DND-41 (cell line): Measurements from ENCODE around the gene SLC26A1.

Experiments used
- ATAC-seq: fragments of 200-7000 bp; cut with Tn5 transposase; 3 replicates; pipeline ENCODE4 v1.9.1; 2021; ENCODE audit warnings: low read depth; ENCODE audit not compliant: insufficient read depth
- DNase-seq: peaks from one replicate; pipeline ENCODE4 v3.0.0-alpha.2; 2020
- H2AFZ ChIP-seq: 2 replicates; pipeline ENCODE4 v1.6.0; 2012; ENCODE audit warnings: low read depth, low read length
- H3K27ac ChIP-seq: 2 replicates; pipeline ENCODE4 v1.5.1; 2012; ENCODE audit warnings: low read length, inconsistent platforms
- H3K27me3 ChIP-seq: fragments of 200-600 bp; sonication (generic); 2 replicates; pipeline ENCODE4 v1.6.0; 2012; ENCODE audit warnings: low read length, mild to moderate bottlenecking, inconsistent platforms; ENCODE audit not compliant: insufficient read depth, poor library complexity
- H3K36me3 ChIP-seq: 2 replicates; pipeline ENCODE4 v1.5.1; 2012; ENCODE audit warnings: low read length, inconsistent platforms; ENCODE audit not compliant: insufficient read depth
- H3K4me1 ChIP-seq: 2 replicates; pipeline ENCODE4 v1.5.1; 2012; ENCODE audit warnings: mild to moderate bottlenecking, low read length; ENCODE audit not compliant: insufficient read depth
- H3K4me2 ChIP-seq: 2 replicates; pipeline ENCODE4 v1.6.0; 2012; ENCODE audit warnings: mild to moderate bottlenecking, moderate library complexity, low read length, inconsistent platforms; ENCODE audit not compliant: insufficient read depth
- H3K4me3 ChIP-seq, 2 experiments: fragments of 200-600 bp in 1 of 2; shearing (Covaris generic) in 1 of 2; 2 replicates each; pipeline ENCODE4 v1.5.1; 2012 to 2016; ENCODE audit warnings: inconsistent platforms in 2 of 2, low read length in 2 of 2, mild to moderate bottlenecking in 2 of 2, low read depth in 1 of 2, moderate library complexity in 1 of 2
- H3K79me2 ChIP-seq: 2 replicates; pipeline ENCODE4 v1.6.0; 2012; ENCODE audit warnings: low read length, inconsistent platforms; ENCODE audit not compliant: insufficient read depth
- H3K9ac ChIP-seq: 2 replicates; pipeline ENCODE4 v1.6.0; 2012; ENCODE audit warnings: low read depth, mild to moderate bottlenecking, inconsistent platforms, low read length, moderate library complexity
- H3K9me3 ChIP-seq: 2 replicates; pipeline ENCODE4 v1.5.1; 2012; ENCODE audit warnings: low read length, moderate library complexity, mild to moderate bottlenecking, inconsistent platforms; ENCODE audit not compliant: insufficient read depth, severe bottlenecking
- H4K20me1 ChIP-seq: 2 replicates; pipeline ENCODE4 v1.6.0; 2012; ENCODE audit warnings: low read length; ENCODE audit not compliant: insufficient read depth
- EZH2 ChIP-seq: IDR thresholded peaks from 3 replicates; pipeline ENCODE4 v1.6.1; 2012; ENCODE audit warnings: borderline replicate concordance, low read depth, mild to moderate bottlenecking, moderate library complexity, low read length, inconsistent platforms; ENCODE audit not compliant: severe bottlenecking
- TF ChIP-seq, protein P1 (sequence below): IDR thresholded peaks from 2 replicates; pipeline ENCODE4 v1.5.1; 2012; ENCODE audit warnings: borderline replicate concordance, low read length, moderate library complexity, mild to moderate bottlenecking; ENCODE audit not compliant: poor library complexity, severe bottlenecking; ENCODE audit errors: extremely low read depth

Gene SLC26A1

GRCh38 chr4:965048-965765 lies 28.0 kb downstream of the SLC26A1 start:
- Histone ChIP-seq H3K79me2 (peaks cover 3% of the 10 kb centered on the region; the same call in 1 of the 2 replicates), H2AFZ (no peak overlapping the region), H4K20me1 (peaks cover 13% of the 10 kb centered on the region), H3K4me3 (no peak overlapping the region), H3K9me3 (no peaks in the 10 kb centered on the region), H3K4me2 (no peak overlapping the region), H3K27me3 (no peaks in the 10 kb centered on the region), H3K27ac (no peak overlapping the region), H3K36me3 (peaks cover 65% of the 10 kb centered on the region), H3K9ac (no peak overlapping the region), H3K4me1 (no peaks in the 10 kb centered on the region)
- no peak for DNase-seq
- no peak for TF ChIP-seq EZH2
- TF ChIP-seq, protein P1, sequence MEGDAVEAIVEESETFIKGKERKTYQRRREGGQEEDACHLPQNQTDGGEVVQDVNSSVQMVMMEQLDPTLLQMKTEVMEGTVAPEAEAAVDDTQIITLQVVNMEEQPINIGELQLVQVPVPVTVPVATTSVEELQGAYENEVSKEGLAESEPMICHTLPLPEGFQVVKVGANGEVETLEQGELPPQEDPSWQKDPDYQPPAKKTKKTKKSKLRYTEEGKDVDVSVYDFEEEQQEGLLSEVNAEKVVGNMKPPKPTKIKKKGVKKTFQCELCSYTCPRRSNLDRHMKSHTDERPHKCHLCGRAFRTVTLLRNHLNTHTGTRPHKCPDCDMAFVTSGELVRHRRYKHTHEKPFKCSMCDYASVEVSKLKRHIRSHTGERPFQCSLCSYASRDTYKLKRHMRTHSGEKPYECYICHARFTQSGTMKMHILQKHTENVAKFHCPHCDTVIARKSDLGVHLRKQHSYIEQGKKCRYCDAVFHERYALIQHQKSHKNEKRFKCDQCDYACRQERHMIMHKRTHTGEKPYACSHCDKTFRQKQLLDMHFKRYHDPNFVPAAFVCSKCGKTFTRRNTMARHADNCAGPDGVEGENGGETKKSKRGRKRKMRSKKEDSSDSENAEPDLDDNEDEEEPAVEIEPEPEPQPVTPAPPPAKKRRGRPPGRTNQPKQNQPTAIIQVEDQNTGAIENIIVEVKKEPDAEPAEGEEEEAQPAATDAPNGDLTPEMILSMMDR, result no peak
- ATAC-seq, result no peak

GRCh38 chr4:964346-965025 lies 28.7 kb downstream of the SLC26A1 start:
- Histone ChIP-seq H3K4me3 (no peak overlapping the region), H3K9me3 (no peaks in the 10 kb centered on the region), H3K36me3 (peaks cover 72% of the 10 kb centered on the region), H4K20me1 (peaks cover 13% of the 10 kb centered on the region), H3K27me3 (no peaks in the 10 kb centered on the region), H3K9ac (no peak overlapping the region), H3K4me2 (no peak overlapping the region), H3K27ac (no peak overlapping the region), H3K79me2 (no peaks in the 10 kb centered on the region), H2AFZ (no peak overlapping the region), H3K4me1 (no peaks in the 10 kb centered on the region)
- no peak for TF ChIP-seq EZH2
- TF ChIP-seq, protein P1, result no peak
- ATAC-seq (no peak), DNase-seq (no peak)

- H4K20me1 ChIP-seq, result peaks cover 13% of the 10 kb centered on the region
- no peaks in the 10 kb centered on the region for H3K79me2 ChIP-seq
- no peak for TF ChIP-seq EZH2
- TF ChIP-seq, protein P1, result no peak
- no peak overlapping the region for H3K27ac ChIP-seq
- no peaks in the 10 kb centered on the region for H3K9me3 ChIP-seq
- H2AFZ ChIP-seq, result no peak overlapping the region
- H3K27me3 ChIP-seq, result no peaks in the 10 kb centered on the region
- H3K4me3 ChIP-seq, result no peak overlapping the region
- no peak overlapping the region for H3K4me2 ChIP-seq
- H3K4me1 ChIP-seq, result no peaks in the 10 kb centered on the region
- no peak for ATAC-seq
- peaks cover 77% of the 10 kb centered on the region for H3K36me3 ChIP-seq
- H3K9ac ChIP-seq, result no peak overlapping the region
- no peak for DNase-seq
Observed at GRCh38 chr4:963276-964225, 29.7 kb downstream of the SLC26A1 start.
